Hematopoietic multipotent progenitor cell treated with erythropoietin and hydrocortisone succinate and interleukin-3 and kit ligand, for 8 days (in vitro differentiated cells): ENCODE measurements around the gene SHISA5.
A peak's percentile ranks its signal among the peaks of the same experiment; 100 is the strongest.
"Not testable (repeated sequence)": the region's sequence is repeated elsewhere in the genome, so short reads cannot be mapped to it uniquely, and the experiment has no call there.

Source experiments
- DNase-seq: peaks from one replicate; pipeline ENCODE4 v3.0.0-alpha.2; 2015

The SHISA5 gene, protein sequence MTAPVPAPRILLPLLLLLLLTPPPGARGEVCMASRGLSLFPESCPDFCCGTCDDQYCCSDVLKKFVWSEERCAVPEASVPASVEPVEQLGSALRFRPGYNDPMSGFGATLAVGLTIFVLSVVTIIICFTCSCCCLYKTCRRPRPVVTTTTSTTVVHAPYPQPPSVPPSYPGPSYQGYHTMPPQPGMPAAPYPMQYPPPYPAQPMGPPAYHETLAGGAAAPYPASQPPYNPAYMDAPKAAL

DNA sequence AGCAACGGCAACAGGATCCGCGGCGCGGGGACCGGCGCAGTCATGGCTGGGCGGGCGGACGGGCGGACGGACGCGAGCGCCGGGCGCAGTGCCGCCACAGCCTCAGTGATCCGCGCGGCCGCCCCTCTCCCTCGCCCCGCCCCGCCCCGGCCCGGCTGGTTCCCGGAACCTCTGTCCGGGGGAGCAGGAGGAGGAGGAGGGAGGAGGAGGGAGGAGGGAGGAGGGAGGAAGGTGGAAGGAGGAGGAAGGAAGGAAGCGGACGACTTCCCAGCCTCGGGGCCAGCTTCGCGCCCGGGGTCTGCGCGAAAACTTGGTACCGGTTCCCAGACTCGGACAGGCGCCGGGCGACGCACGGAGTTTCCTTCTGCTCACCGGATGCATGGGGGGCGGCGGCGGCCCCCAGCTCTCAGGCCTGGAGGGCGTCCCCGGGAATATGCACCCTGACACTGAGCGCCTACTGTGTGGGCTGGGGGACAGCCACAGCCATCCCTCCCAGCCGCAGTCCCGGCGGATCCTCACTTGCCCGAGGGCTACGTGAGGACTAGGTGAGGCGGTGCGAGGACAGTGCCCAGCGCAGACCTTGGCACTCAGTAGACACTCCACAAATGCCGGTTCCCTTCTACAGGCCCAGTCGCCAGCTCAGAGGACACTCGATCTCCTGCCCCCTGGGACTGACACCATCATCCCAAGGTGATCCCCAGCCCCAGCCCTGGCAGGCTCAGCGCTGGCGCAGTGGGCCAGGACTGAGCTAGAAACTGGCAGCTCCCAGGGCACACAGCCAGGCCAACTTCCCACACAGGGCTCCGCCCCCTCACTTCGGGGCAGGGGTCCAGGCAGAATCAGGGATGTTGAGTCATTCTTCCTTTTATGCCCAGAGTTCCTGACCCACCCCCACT, at the start of gene SHISA5:
SHISA5 (minus strand) TSS at position 124 of the 896 bp plus-strand sequence; CDS start at position 44, 80 bp downstream.
- DNase-seq = peak; percentile 59

DNA sequence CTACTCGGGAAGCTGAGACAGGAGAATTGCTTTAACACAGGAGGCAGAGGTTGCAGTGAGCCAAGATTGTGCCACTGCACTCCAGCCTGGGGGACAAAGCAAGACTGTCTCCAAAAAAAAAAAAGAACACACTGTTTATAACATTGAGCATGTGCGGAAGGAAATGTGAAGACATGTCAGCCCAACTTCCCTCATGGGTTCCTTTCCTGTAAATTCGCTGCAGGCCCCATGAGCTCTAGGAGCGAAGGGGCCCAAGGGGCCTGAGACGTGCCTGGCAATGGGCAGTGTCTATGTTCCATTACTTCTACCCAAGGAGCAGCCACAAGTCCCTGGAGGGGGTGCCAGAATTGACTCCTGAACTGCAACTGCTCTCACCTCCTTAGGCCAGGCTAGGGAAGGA, 49.4 kb upstream of the SHISA5 start:
- no peak for DNase-seq

DNA sequence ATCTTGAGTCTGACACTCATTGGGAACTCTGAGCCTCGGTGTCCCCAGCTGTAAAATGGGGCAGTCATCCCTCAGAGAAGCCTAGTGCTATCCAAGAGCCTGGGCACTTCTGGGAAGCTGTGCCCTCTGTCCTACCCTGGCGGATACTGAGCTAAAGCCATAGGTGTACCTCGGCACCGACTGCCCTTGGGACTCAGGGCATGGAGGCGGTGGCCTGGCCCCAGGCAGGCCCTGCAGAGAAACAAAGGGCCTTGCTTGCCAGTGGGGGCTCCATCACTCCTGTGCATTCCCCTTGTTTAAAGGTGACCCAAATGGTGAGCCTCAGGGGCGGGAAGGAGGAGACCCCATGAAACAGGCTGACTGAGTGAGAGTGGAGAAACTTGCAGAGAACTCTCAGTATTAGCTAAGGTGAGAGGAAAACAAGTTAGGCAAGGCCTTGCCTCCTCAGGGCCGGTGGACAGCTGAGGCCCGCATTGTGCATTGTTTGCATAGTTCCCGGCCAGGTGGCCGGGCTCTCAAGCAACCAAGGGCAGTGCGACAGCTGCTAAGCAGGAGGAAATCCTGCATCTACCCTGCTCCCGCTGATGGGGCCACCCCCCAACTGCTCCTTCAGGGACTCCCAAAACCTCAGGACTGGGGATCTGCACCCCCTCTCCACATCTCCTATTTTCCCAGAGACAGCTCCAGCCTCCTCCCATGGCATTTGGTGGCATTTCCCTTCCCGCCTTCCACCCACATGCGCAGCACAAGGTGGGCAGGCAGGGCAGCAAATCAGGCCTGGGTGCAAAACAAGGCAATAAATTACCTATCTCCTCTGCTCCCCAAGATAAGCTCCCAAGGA, 48.4 kb upstream of the SHISA5 start:
- DNase-seq = no peak

DNA sequence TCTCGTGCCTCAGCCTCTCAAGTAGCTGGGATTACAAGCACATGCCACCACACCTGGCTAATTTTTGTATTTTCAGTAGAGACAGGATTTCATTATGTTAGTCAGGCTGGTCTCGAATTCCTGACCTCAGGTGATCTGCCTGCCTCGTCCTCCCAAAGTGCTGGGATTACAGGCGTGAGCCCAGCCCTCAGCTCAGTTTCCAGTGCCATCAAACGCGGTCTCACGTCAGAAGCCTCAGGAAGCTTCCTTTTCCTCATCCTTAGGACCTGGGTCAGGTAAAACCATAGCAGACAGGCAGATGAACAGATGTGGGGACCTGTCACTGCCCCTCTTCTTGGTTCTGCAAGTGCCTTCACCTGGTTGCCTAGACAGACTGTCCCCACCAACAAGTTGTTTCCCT, 47.7 kb upstream of the SHISA5 start:
- DNase-seq = not testable (repeated sequence)

DNA sequence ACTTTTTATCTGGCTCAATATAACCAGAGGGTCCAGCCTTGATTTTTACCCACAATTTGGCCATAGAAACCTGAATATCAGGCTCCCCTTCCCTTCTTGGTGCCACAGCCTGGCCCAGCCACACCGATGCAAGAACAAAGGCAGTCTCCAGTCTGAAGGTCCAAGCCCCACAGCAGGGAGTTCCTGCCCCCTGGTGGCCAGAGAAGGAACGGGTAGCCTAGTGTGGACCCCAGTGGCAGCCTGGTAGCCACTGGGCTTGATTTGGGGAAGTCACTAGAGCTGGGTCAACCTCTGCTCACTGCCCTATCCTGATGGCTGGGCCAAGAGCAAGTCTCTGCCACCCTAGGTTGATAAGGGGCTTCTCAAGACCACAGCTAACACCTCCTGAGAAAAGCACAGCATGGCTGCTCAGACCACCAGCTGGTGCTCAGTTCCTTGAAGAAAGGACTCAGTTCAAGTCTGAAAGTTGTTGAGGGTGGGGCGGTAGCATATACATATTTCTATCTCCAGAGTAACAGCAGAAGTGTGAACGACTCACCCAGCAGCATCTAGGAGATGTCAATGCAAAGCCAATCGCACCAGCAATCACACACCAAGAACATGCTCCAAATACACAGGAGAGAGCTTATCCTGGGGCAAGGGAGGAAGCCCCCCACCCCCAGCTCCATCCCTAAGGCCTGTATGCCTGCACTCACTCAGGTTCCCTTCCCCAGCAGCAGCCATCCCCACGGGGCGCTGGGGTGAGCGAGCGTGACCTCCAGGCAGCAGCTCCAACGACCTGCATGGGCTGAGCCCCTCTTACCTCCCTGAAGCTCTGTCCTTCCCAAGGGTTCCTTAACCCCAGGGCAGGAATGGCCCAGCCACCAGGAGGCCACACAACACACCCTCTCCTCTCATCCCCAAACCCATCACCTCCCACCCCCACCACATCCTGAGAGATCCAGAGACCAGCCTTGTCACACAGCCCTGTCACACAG, 45.0 kb upstream of the SHISA5 start:
- DNase-seq = peak; percentile 85

DNA sequence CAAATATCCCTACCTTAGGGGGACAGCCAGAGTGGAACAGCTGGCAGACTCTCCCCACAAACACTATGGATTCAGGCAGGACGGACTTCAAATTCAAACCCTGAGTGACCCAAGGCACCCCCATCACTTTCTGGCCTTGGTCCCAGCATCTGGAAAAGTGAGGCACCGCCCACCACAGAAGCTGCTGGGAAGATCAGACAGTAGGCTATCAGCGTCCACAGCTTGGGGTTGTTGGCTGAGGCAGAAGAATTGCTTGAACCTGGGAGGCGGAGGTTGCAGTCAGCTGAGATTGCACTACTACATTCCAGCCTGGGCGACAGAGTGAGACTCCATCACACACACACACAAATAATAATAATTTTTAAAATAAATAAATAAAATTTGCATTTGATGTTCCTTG, 44.2 kb upstream of the SHISA5 start:
- DNase-seq = peak; percentile 82

DNA sequence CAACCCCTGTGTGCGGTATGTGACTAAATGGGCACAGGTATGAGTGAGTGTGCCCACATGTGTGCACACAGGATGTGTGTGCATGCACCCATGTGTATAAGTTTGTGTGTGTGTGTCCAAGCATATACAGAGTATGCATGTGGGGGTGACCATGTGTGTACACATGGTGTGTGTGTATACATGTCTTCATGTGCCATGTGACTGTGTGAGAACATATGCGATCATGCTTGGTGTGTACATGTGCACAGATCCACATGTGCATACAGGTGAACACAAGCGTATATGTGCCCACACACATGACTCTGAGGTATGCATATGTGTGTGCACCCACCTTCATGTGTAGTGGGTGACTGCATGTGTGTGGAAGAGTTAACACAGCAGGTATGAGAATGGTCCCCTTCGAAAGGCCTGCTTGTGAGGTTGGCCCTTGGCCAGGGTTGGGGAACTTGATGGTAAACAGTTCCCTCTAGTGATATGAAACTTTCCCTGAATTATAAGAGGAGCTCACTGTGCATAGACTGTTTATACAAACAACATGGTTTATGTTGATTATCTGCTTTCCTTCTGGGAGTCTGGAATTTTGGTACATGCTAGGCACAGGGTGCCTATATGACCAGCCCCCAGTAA, 42.3 kb upstream of the SHISA5 start:
- DNase-seq = no peak

DNA sequence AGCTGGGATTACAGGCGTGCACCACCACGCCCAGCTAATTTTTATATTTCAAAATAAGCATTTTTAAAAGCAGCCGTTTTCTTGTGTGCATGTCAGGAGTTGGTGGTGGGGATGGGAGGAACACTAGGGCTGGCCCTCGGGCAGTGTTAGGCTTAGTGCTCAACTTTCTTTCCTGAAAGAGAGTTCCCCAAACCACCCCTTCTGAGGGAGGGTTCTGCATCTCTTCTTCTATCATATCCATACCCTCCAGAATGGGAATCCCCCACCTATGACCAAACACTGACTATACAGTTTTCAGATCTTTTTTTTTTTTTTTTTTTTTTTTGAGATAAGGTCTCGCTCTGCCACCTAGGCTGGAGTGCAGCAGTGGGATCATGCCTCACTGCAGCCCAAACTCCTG, 40.2 kb upstream of the SHISA5 start:
- DNase-seq = no peak

DNA sequence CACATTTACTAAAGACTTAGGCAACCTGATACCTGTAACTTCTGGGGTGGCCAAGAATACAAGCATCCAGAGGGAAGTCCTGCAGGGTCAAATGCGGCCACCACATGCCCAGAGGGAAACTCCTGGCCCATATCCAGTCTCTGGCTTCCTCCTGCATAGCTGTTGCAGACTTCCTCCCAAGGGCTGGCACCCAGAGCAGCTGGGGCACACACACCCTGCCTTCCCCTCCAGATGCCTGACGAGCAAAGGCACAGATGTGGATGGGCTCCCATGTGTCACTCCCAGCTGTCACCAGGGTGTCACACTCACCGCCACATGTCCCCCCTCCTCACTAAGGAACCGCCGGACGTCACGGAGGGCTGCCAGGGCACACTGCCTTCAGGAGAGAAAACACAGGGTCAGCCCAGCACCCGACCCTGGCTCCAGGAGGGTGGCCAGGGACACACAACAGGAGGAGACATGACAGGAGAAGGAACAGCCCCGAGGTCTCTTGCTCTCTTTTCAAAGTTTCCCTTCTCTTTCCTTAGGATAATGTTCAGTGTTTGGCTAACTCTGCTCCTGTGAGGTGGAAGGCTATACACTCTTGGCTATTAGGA, 39.4 kb upstream of the SHISA5 start:
- DNase-seq = no peak

DNA sequence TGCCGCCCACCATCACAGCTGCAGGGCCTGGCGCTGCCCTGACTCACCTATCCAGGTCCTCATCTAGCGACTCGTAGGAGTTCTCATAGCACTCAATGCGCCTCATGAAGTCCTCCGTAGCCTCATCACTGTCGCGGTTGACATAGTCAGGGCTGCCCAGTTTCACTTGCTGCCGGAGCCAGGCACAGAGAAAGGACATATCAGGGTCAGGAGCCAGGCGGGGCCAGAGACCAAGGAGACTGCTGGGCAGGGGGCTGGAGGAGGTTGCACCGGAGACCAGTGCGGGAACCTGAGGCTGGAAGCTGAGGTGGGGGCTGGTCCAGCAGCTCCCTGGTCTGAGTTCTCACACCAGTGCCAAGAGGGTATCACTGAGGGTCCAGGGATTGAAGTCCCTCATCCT, 34.5 kb upstream of the SHISA5 start:
- no peak for DNase-seq

DNA sequence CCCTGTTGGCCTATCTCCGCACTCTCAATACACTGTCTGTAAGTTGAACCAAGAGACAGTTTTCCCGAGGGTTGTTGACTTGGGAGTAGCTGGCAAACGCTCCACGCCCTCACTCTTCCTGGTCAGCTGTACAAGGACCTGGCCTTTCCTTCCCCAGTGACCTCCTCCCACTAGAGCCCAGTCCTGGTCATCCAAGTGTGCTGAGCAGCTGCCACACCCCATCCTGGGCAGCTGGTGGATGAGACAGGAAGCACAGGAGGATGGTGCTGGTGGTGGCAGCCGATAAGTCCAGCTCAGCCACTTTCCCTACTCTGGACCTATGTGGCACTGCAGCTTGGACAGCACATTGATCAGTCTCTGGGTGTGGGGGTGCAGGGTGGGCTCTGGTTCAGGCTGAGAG, 32.8 kb upstream of the SHISA5 start:
- no peak for DNase-seq

DNA sequence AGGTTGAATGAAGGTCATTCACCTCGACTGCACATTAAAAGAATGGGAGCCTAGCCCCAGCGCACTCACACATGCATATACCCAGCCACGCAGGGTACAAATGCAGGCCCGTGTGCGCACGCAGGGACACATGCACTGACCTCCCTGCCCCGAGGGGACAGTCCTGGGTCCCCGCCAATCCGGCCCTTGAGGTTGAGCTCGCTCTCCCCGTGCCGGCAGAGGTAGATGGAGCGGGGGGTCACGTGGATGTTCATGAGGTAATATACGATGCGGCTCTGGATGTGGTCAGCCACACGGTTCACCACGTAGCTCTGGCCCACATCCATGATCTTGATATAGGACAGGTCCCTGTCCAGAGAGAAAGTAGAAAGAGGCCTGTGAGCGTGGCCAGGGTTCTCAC, 32.1 kb upstream of the SHISA5 start:
- DNase-seq = no peak

DNA sequence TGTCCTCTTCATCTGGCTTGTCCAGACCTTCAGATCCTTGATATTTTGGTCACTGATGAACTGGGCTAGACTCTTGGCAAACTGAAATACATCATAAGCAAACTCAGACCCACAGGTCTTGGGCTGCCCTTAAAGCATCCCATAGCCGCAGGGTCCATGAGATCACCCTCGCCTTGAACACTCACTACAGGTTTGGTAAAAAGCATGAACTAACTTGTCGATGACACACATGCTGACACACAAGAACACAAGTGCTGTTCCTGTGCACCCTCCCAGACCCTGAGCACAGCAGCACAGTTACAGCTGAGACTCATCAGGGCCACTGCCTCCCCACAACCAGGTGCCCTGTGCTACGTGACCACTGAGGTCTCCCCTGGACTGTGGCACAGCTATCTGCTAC, 31.6 kb upstream of the SHISA5 start:
- DNase-seq = no peak

DNA sequence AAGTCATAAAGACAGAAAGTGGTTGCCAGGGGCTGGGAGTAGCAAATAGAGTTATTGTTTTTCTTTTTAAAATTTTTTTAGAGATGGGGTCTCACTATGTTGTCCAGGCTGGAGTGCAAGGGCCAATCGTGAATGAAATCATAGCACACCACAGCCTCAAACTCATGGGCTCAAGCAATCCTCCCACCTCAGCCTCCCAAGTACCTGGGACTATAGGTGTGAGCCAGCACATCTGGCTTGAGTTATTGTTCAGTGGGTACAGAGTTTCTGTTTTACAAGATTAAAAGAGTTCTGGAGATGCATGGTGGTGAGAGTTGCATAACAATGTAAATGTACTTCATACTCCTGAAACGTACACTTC, 29.0 kb upstream of the SHISA5 start:
- no peak for DNase-seq

DNA sequence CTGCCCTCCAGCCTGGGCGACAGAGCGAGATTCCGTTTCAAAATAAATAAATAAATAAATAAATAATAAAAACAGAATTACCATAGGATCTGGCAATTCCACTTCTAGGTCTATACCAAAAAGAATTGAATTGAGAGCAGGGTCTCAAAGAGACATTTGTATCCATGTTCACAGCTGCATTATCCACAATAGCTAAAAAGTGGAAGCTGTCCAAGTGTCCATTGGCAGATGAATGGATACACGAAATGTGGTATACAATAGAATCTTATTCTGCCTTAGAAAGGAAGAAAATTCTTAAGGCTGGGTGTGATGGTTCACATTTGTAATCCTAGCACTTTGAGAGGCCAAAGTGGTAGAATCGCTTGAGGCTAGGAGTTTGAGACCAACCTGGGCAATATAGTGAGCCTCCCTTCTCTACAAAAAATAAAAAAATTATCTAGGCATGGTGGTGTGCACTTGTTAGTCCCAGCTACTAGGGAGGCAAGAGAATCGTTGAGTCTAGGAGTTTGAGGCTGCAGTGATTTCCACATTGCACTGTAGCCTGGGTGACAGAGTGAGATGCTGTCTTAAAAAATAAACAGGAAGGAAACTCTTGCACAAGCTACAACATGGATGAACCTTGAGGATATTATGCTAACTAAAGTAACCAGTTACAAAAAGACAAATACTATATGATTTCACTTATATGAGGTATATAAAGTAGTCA, 28.4 kb upstream of the SHISA5 start:
- no peak for DNase-seq

DNA sequence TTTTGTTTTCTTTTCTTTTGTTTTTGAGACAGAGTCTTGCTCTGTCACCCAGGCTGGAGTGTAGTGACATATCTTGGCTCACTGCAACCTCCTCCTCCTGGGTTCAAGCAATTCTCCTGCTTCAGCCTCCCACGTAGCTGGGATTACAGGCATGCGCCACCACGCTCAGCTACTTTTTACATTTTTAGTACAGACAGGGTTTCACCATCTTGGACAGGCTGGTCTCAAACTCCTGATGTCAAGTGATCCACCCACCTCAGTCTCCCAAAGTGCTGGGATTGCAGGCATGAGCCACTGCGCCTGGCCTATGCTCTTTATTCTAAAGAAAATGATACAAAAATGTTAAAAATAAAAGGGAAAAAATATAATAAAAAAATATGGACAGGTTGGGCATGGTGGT, 26.7 kb upstream of the SHISA5 start:
- DNase-seq = not testable (repeated sequence)

DNA sequence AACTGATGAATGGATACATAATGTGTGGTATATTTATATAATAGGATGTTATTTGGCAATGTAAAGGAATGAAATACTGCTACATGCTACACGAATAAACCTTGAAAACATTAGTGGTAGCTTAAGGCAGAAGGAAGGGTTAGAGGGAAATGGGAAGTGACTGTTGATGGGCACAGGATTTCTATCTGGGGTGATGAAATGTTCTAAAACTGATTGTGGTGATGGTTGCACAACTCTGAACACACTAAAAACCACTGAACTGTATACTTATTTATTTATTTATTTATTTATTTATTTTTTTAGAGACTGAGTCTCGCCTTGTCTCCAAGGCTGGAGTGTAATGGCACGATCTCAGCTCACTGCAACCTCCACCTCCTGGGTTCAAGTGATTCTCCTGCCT, 24.8 kb upstream of the SHISA5 start:
- no peak for DNase-seq

DNA sequence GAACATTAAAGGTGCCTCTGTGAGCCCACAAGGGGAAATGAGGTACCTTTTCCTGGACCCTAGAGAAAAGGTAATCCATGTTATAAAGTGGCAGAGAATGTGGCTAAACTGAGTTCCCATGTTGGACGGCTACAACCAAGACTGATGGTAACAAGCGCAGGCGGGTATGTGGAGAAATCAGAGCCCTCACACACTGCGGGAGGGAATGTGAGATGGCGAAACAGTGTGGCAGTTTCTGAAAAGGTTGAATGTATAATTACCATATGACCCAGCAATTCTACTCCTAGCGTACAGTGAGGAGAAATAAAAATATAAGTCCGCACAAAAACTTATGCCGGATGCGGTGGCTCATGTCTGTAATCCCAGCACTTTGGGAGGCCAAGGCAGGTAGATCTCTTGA, 24.1 kb upstream of the SHISA5 start:
- no peak for DNase-seq

DNA sequence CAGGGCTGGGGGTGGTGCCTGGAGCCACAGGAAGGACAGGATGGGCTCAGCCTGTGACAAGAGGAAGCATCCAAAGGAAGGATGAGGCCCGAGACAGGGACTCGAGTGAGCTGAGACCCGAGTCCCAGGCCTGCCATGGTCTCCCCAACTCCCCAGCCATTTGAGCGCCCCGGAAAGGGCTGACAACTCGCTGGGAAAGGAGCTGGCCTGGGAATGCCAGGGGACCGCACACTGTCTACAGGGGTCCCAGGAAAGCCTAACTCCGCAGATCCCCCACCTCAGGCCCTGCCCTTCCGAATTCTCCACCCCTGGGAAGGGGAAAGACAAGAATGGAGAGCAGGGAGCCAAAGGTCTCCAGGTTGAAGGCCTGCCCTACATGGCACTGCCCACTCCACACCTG, 21.0 kb upstream of the SHISA5 start:
- DNase-seq = no peak

DNA sequence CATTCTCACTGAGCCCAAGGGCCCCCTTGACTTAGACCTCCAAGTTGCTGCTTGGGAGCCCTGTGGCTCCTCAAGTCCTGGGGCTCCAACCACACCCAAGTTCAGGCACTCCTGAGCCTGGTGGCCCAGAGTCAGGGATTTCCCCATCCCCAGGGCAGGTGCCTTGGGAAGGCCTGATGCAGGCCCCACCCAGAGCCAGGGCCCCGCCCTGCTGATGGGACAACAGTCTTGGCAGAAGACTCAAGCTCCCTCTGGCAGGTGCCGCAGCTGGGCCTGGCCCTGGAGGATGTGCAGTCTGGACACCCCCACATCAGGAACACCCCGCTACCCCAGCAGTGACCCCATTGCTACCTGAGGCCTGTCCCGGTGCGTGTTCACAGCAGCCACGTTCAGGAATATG, 17.7 kb upstream of the SHISA5 start:
- DNase-seq = no peak

DNA sequence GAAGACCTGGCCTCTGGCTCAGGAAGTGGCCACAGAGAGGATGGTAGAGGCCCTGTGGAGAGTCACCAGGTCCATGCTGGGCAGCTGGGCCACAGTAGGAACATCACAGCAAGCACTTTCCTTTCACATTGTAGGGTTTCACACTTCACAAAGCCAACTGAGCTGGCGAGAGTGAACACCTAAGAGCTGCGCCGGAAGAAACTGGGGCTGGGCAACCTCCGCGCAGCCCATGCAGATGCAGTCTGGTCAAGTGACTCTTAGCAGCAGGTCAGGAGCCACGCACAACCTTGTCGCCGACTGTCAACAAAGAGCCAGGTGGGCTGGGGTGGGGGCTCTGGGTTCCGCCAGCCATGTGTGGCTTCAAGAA, 15.3 kb upstream of the SHISA5 start:
- no peak for DNase-seq
